ENCODE data around the gene ACTG1.
"Not testable (repeated sequence)": the region's sequence is repeated elsewhere in the genome, so short reads cannot be mapped to it uniquely, and the experiment has no call there.

Gene ACTG1

GRCh38 chr17:81532490-81533287 is 20.1 kb upstream of the ACTG1 start:
- no peak for DNase-seq (ENCODE audit: low read depth)

GRCh38 chr17:81531998-81532404 is 19.4 kb upstream of the ACTG1 start:
- DNase-seq (ENCODE audit: low read depth): not testable (repeated sequence)

- DNase-seq (ENCODE audit: low read depth): not testable (repeated sequence)
These were observed 18.4 kb upstream of the ACTG1 start for GRCh38 chr17:81531013-81531412.

GRCh38 chr17:81529437-81529803 is 16.8 kb upstream of the ACTG1 start:
- no peak for DNase-seq (ENCODE audit: low read depth)

- no peak for DNase-seq (ENCODE audit: low read depth)
These were observed 16.2 kb upstream of the ACTG1 start for GRCh38 chr17:81528651-81529436.

GRCh38 chr17:81528384-81528650 is 15.7 kb upstream of the ACTG1 start:
- DNase-seq (ENCODE audit: low read depth): no peak

GRCh38 chr17:81527591-81528383 is 15.2 kb upstream of the ACTG1 start, which contains the start of gene FSCN2:
Gene FSCN2 (plus strand): TSS chr17:81528377. CDS start chr17:81528532, 155 bp downstream.
- no peak for DNase-seq (ENCODE audit: low read depth)

- no peak for DNase-seq (ENCODE audit: low read depth)
These were observed 14.3 kb upstream of the ACTG1 start for GRCh38 chr17:81526662-81527571.

GRCh38 chr17:81524865-81525159 is 12.2 kb upstream of the ACTG1 start:
- no peak for DNase-seq (ENCODE audit: low read depth)

GRCh38 chr17:81524039-81524864 is 11.7 kb upstream of the ACTG1 start:
- DNase-seq (ENCODE audit: low read depth): no peak

- DNase-seq (ENCODE audit: low read depth): no peak
These were observed 10.9 kb upstream of the ACTG1 start for GRCh38 chr17:81523402-81524038.

- DNase-seq (ENCODE audit: low read depth): no peak
These were observed 10.1 kb upstream of the ACTG1 start for GRCh38 chr17:81522491-81523401.

- no peak for DNase-seq (ENCODE audit: low read depth)
These were observed 7.7 kb upstream of the ACTG1 start for GRCh38 chr17:81520021-81520901.

GRCh38 chr17:81519284-81520020 is 6.9 kb upstream of the ACTG1 start:
- DNase-seq (ENCODE audit: low read depth): peak; percentile 67

- DNase-seq (ENCODE audit: low read depth): no peak
These were observed 6.2 kb upstream of the ACTG1 start for GRCh38 chr17:81518785-81519283.

GRCh38 chr17:81518113-81518784 is 5.7 kb upstream of the ACTG1 start:
- no peak for DNase-seq (ENCODE audit: low read depth)
